Lung (tissue), 12 donors: ENCODE measurements around the gene EHD4. TPM values are rescaled to one million over a fixed set of nuclear protein-coding genes. Genes with fewer than 3 reads are reported as not detected.

Source experiments
- ATAC-seq: fragments of 200-7000 bp; cut with Tn5 transposase; one replicate; pipeline ENCODE4 v1.9.1; 2020; ENCODE audit warnings: moderate number of reproducible peaks; ENCODE audit not compliant: insufficient read depth, low FRiP score
- DNase-seq, 3 donors: peaks; one replicate each; pipeline ENCODE4 v3.0.0-alpha.2; 2013 to 2017
- H3K27ac ChIP-seq, 2 donors: one replicate each; pipeline ENCODE4 v1.5.1; 2013; ENCODE audit warnings: mild to moderate bottlenecking in 2 of 2, moderate library complexity in 2 of 2, control low read depth in 1 of 2, inconsistent platforms in 1 of 2, low read depth in 1 of 2, low read length in 1 of 2
- H3K27me3 ChIP-seq, 3 donors: one replicate each; pipeline ENCODE4 v1.5.1; 2013; ENCODE audit warnings: low read length in 2 of 3; ENCODE audit not compliant: control insufficient read depth in 3 of 3, insufficient read depth in 3 of 3
- H3K36me3 ChIP-seq, 4 donors: one replicate each; pipeline ENCODE4 v1.5.1; 2013; ENCODE audit warnings: low read length in 4 of 4, mild to moderate bottlenecking in 1 of 4, moderate library complexity in 1 of 4; ENCODE audit not compliant: control insufficient read depth in 4 of 4, insufficient read depth in 4 of 4
- H3K4me1 ChIP-seq, 5 donors: one replicate each; pipeline ENCODE4 v1.5.1; 2013; ENCODE audit warnings: low read length in 5 of 5, mild to moderate bottlenecking in 2 of 5, moderate library complexity in 1 of 5; ENCODE audit not compliant: control insufficient read depth in 5 of 5, insufficient read depth in 5 of 5
- H3K4me3 ChIP-seq: one replicate; pipeline ENCODE4 v1.5.1; 2013; ENCODE audit warnings: mild to moderate bottlenecking, control low read depth, moderate library complexity
- H3K9ac ChIP-seq, 2 donors: one replicate each; pipeline ENCODE4 v1.5.1; 2013; ENCODE audit warnings: low read length in 2 of 2, control low read depth in 1 of 2; ENCODE audit not compliant: insufficient read depth in 1 of 2
- H3K9me3 ChIP-seq, 4 donors: one replicate each; pipeline ENCODE4 v1.5.1; 2013; ENCODE audit warnings: low read length in 3 of 4, mild to moderate bottlenecking in 1 of 4, moderate library complexity in 1 of 4; ENCODE audit not compliant: control insufficient read depth in 4 of 4, insufficient read depth in 3 of 4
- WGBS, 2 donors: extraction: QIAGEN DNeasy Blood & Tissue Kit; methylation state at CpG; one replicate each; pipeline ENCODE4 v1.1.7; 2013; 5-methylcytosine and 5-hydroxymethylcytosine counted together
- polyA plus RNA-seq, 2 donors: library from polyadenylated mRNA; stranded (reverse); fragments of 200-250 nt; gene quantifications; one replicate each; pipeline ENCODE4 v1.2.1, GENCODE V29; 2013
- total RNA-seq, 2 donors: library from RNA; depleted of rRNA in 1 of 2; stranded (reverse); fragments of >200 nt in 1 of 2; gene quantifications; one replicate each; pipeline ENCODE4 v1.2.1, GENCODE V29; 2014 to 2021
- TF ChIP-seq, protein P1 (sequence below): IDR thresholded peaks from 2 replicates; pipeline ENCODE4 v1.5.1; 2012; ENCODE audit warnings: mild to moderate bottlenecking; ENCODE audit errors: control extremely low read depth, extremely low read depth
- donor health status: control.
- donor health status: control.
- donor health status: Bipolar disorder and iron deficiency.
- donor health status: healthy.
- donor health status: DM: yes; HTN: yes; CAD: no.

EHD4 gene
- total and polyA plus RNA-seq, 4 donors = 16.4 to 36.3 (median 25.9) TPM

DNA sequence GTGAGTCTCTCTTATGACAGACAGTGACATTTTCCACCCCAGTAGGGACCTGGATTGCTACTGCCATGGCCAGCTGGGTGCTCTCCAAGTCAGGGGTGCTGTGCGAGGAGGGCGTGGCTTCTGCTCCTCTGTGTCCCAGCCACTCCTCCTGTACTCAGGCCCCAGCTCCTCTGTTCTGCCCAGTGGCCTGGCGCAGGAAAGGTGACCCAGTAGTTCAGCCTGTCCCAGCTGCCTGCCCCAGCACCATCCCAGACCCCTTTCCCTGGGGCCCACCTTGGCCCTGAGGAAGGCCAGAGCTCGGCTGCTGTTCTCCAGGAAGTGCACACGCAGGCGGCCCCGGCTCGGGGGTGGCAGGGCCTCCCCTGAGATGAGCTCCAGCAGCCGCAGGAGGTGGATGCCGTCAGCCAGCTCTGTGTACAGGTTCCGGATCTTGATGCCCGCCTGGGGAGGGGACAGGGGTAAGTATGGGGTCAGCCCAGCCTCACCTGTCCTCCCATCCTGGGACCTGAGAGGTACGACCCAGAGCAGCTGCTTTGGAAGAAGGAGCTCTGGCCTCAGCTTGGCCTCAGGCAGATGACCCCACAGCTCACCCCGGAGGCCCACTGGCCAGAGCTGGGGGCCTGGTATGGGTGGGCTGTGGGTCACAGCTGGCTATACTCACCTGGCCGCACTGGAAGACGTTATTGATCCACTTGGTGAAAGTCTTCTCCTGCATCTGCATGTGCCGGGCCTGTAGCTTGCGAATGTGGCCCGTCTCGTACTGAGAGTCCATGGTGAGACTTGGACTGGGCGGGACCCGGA, 79.5 kb downstream of the EHD4 start:
- ATAC-seq (no peak), DNase-seq (no peak)
- TF ChIP-seq, protein P1, sequence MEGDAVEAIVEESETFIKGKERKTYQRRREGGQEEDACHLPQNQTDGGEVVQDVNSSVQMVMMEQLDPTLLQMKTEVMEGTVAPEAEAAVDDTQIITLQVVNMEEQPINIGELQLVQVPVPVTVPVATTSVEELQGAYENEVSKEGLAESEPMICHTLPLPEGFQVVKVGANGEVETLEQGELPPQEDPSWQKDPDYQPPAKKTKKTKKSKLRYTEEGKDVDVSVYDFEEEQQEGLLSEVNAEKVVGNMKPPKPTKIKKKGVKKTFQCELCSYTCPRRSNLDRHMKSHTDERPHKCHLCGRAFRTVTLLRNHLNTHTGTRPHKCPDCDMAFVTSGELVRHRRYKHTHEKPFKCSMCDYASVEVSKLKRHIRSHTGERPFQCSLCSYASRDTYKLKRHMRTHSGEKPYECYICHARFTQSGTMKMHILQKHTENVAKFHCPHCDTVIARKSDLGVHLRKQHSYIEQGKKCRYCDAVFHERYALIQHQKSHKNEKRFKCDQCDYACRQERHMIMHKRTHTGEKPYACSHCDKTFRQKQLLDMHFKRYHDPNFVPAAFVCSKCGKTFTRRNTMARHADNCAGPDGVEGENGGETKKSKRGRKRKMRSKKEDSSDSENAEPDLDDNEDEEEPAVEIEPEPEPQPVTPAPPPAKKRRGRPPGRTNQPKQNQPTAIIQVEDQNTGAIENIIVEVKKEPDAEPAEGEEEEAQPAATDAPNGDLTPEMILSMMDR = no peak
- H3K36me3 ChIP-seq = peaks cover 0 to 6% (median 0%) of the 10 kb centered on the region in 4 donors
- H3K4me1 ChIP-seq = peaks cover 0 to 21% (median 5%) of the 10 kb centered on the region in 5 donors
- H3K9me3 ChIP-seq = no peaks in the 10 kb centered on the region
- H3K4me3 ChIP-seq = no peak overlapping the region
- peak overlapping the region in 1 of 2 donors; percentile 75 for H3K27ac ChIP-seq
- H3K9ac ChIP-seq = no peak overlapping the region
- WGBS, 2 donors = 73 to 76% methylated on average over 22 of the region's 22 CpGs
- no peaks in the 10 kb centered on the region for H3K27me3 ChIP-seq

DNA sequence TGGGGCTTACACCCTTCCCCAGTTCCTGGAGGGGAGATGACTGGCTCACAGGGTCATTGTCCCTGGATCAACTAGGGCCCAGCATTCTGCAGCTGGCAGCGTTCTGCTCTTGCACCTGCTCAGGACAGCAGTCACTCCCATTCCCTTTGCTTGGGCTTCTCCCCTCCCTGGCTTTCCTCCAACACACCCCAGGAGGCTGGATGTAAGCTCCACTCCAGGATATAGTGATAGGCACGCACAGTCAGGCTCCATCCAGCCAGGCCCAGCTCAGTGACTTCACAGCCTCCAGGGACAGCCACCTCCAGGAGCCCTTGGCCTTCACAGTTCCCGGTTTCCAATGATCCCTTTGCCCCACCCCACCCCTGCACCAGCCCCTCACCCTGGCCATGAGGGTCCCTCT, 80.4 kb downstream of the EHD4 start:
- no peak overlapping the region for H3K4me3 ChIP-seq
- TF ChIP-seq, protein P1 = no peak
- H3K9me3 ChIP-seq = no peaks in the 10 kb centered on the region
- H3K9ac ChIP-seq = no peak overlapping the region
- H3K27me3 ChIP-seq = no peaks in the 10 kb centered on the region
- peaks cover 0 to 1% (median 0%) of the 10 kb centered on the region in 4 donors for H3K36me3 ChIP-seq
- WGBS, 2 donors = 89 to 92% methylated on average over 3 of the region's 3 CpGs
- ATAC-seq (no peak), DNase-seq (no peak)
- peak overlapping the region in 1 of 2 donors; percentile 66 for H3K27ac ChIP-seq
- peaks cover 0 to 21% (median 3%) of the 10 kb centered on the region in 5 donors for H3K4me1 ChIP-seq

DNA sequence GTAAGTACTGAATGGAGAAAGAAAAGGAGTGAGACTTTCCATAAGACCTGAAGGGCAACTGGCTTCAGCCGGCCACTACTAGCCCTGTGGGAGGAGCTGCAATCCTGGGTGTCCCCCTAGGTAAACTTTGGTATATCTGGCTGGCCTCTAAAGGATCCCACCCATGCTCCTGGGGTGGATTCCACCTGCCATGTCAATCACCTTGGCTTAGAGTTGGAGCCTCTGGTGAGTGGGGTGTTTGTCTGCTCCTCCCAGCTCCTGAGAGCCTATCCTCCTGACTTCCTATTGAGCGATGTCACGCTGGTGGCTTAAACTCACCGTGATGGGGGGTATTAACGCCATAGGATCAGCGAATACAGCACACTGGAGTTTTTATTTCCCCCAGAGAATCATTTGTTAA, 81.1 kb downstream of the EHD4 start:
- H3K4me1 ChIP-seq = peaks cover 0 to 19% (median 3%) of the 10 kb centered on the region in 5 donors
- no peak overlapping the region for H3K27ac ChIP-seq
- peaks cover 0 to 1% (median 0%) of the 10 kb centered on the region in 4 donors for H3K36me3 ChIP-seq
- no peak overlapping the region for H3K4me3 ChIP-seq
- DNase-seq (no peak), ATAC-seq (no peak)
- WGBS, 2 donors = 92 to 94% methylated on average over 6 of the region's 6 CpGs
- H3K27me3 ChIP-seq = no peaks in the 10 kb centered on the region
- no peak overlapping the region for H3K9ac ChIP-seq
- no peaks in the 10 kb centered on the region for H3K9me3 ChIP-seq
- TF ChIP-seq, protein P1 = no peak
